SK-N-SH (cell line): Measurements from ENCODE around the gene CXADR.

Experiments
- ELF1 ChIP-seq: IDR thresholded peaks from 2 replicates; pipeline ENCODE4 v1.4.0; 2012
- EP300 ChIP-seq, 2 experiments: IDR thresholded peaks; 2 replicates each; pipeline versions ENCODE4 v1.4.0 to v1.6.1; 2012; ENCODE audit warnings: borderline replicate concordance in 1 of 2, low read depth in 1 of 2, low read length in 1 of 2
- JUND ChIP-seq: IDR thresholded peaks from 2 replicates; pipeline ENCODE4 v1.4.0; 2012
- POLR2AphosphoS5 ChIP-seq: IDR thresholded peaks from 2 replicates; pipeline ENCODE4 v1.6.1; 2012; ENCODE audit warnings: low read depth, low read length
- RCOR1 ChIP-seq: fragments of 150-350 bp; IDR thresholded peaks from 2 replicates; pipeline ENCODE4 v1.6.1; 2017; ENCODE audit warnings: antibody characterized with exemption, low read length
- TF ChIP-seq, protein P1 (sequence below): fragments of 200-600 bp; sonication (generic); IDR thresholded peaks from 2 replicates; pipeline ENCODE4 v1.6.1; 2017; ENCODE audit warnings: antibody characterized with exemption, mild to moderate bottlenecking, moderate library complexity

DNA sequence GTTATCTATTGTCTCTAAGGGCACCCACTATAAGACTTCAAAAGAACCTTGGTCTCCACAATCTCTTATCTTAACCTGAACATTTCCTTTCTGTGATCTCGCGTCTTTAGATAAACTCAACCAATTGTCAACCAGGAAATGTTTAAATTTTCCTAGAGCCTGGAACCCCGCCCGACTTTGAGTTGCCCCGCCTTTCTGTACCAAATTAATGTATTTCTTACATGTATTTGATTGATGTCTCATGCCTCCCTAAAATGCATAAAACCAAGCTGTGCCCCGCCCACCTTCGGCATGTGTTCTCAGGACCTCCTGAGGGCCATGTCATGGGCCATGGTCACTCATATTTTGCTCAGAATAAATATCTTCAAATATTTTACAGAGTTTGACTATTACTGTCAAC is 5.9 kb upstream of the CXADR start:
- TF ChIP-seq POLR2AphosphoS5 (no peak), RCOR1 (no peak), ELF1 (no peak), EP300 (IDR thresholded peaks at IDR 0.05; ENCODE audit: borderline replicate concordance in 1 of 2, low read depth in 1 of 2, low read length in 1 of 2) (no peak), JUND (no peak)
- TF ChIP-seq, protein P1, sequence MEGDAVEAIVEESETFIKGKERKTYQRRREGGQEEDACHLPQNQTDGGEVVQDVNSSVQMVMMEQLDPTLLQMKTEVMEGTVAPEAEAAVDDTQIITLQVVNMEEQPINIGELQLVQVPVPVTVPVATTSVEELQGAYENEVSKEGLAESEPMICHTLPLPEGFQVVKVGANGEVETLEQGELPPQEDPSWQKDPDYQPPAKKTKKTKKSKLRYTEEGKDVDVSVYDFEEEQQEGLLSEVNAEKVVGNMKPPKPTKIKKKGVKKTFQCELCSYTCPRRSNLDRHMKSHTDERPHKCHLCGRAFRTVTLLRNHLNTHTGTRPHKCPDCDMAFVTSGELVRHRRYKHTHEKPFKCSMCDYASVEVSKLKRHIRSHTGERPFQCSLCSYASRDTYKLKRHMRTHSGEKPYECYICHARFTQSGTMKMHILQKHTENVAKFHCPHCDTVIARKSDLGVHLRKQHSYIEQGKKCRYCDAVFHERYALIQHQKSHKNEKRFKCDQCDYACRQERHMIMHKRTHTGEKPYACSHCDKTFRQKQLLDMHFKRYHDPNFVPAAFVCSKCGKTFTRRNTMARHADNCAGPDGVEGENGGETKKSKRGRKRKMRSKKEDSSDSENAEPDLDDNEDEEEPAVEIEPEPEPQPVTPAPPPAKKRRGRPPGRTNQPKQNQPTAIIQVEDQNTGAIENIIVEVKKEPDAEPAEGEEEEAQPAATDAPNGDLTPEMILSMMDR: no peak
